SK-N-MC (cell line): ENCODE results near the gene CIAO2B.

Source experiments
- DNase-seq: peaks from one replicate; pipeline ENCODE4 v3.0.0-alpha.2; 2011; ENCODE audit warnings: low read depth, low spot score
- H3K27ac ChIP-seq: fragments of 200-600 bp; sonication (generic); 2 replicates; pipeline ENCODE4 v1.5.1; 2016; ENCODE audit warnings: mixed run types
- H3K36me3 ChIP-seq: fragments of 200-600 bp; sonication (generic); 2 replicates; pipeline ENCODE4 v1.6.1; 2017; ENCODE audit warnings: antibody characterized with exemption, low read length, mixed read lengths; ENCODE audit not compliant: insufficient read depth
- H3K4me3 ChIP-seq: fragments of 200-600 bp; sonication (generic); 2 replicates; pipeline ENCODE4 v1.5.1; 2016
- H3K9ac ChIP-seq: fragments of 200-600 bp; sonication (generic); 2 replicates; pipeline ENCODE4 v1.8.0; 2017; ENCODE audit warnings: mixed run types, mixed read lengths; ENCODE audit not compliant: insufficient read length
- H3K9me3 ChIP-seq: fragments of 200-600 bp; sonication (generic); 2 replicates; pipeline ENCODE4 v1.6.1; 2017; ENCODE audit warnings: low read depth, mild to moderate bottlenecking, antibody characterized with exemption, low read length, moderate library complexity, mixed read lengths
- EZH2 ChIP-seq: fragments of 200-600 bp; sonication (generic); IDR thresholded peaks from one replicate; pipeline ENCODE4 v1.6.1; 2017; ENCODE audit warnings: antibody characterized with exemption
- FOXP2 ChIP-seq: optimal IDR thresholded peaks from 2 replicates; pipeline ENCODE3; 2011; ENCODE audit warnings: mild to moderate bottlenecking, moderate library complexity; ENCODE audit not compliant: insufficient read depth; ENCODE audit errors: extremely low read length, control extremely low read depth
- POLR2AphosphoS5 ChIP-seq: IDR thresholded peaks from 2 replicates; pipeline ENCODE4 v1.6.1; 2012; ENCODE audit warnings: mild to moderate bottlenecking, low read depth, low read length, borderline replicate concordance

CIAO2B gene

GRCh38 chr16:66920299-66920590 lies 14.0 kb downstream of the CIAO2B start:
- H3K36me3 ChIP-seq, result no peaks in the 10 kb centered on the region

GRCh38 chr16:66919569-66920298 lies 14.5 kb downstream of the CIAO2B start:
- TF ChIP-seq POLR2AphosphoS5 (no peak), EZH2 (no peak), FOXP2 (no peak)
- H3K9ac ChIP-seq, result no peak overlapping the region
- no peak overlapping the region for H3K4me3 ChIP-seq
- no peaks in the 10 kb centered on the region for H3K9me3 ChIP-seq
- no peak overlapping the region for H3K27ac ChIP-seq
- DNase-seq, result no peak
- H3K36me3 ChIP-seq, result no peaks in the 10 kb centered on the region

More at GRCh38 chr16:66920299-66920590, 14.0 kb downstream of the CIAO2B start:
- no peak for DNase-seq
- Histone ChIP-seq H3K27ac (no peak overlapping the region), H3K9me3 (no peaks in the 10 kb centered on the region), H3K4me3 (no peak overlapping the region), H3K9ac (no peak overlapping the region)
- TF ChIP-seq POLR2AphosphoS5 (no peak), EZH2 (no peak), FOXP2 (no peak)

GRCh38 chr16:66918803-66919568 lies 15.2 kb downstream of the CIAO2B start, which contains the start of gene CDH16:
CDH16 (minus strand) TSS chr16:66918885; CDS start chr16:66918065, 820 bp downstream.
- Histone ChIP-seq H3K27ac (no peak within 1 kb of the TSS), H3K9ac (no peak within 1 kb of the TSS), H3K36me3 (no peaks in the 10 kb centered on the region), H3K9me3 (no peaks in the 10 kb centered on the region), H3K4me3 (no peak within 1 kb of the TSS)
- DNase-seq, result no peak
- no peak for TF ChIP-seq FOXP2
- TF ChIP-seq EZH2, result no peak
- TF ChIP-seq POLR2AphosphoS5, result no peak

DNA sequence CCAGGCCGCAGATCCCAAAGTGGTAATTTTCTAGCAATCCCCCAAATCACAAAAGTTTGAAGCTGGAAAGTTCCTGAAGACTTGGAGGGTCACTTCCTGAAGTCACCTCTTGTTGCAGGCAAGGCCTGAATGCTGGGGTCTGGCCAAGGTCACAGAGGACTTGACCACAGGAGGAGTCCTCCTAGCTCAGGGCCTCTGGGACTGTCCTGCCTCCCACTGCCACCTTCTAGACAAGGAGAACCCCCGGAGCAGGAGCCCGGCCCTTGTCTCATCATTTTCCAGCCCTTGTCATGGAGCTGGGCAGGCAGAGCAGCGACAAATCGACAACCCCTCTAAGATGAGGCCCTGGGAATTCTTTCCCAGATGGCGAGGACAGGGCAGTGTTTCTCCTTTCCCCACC lies 15.8 kb downstream of the CIAO2B start:
- H3K36me3 ChIP-seq, result no peaks in the 10 kb centered on the region
- no peak overlapping the region for H3K9ac ChIP-seq
- H3K27ac ChIP-seq, result no peak overlapping the region
- TF ChIP-seq FOXP2, result no peak
- no peak for TF ChIP-seq POLR2AphosphoS5
- no peak for TF ChIP-seq EZH2
- no peaks in the 10 kb centered on the region for H3K9me3 ChIP-seq
- DNase-seq, result no peak
- H3K4me3 ChIP-seq, result no peak overlapping the region

GRCh38 chr16:66917741-66918140 lies 16.5 kb downstream of the CIAO2B start:
- Histone ChIP-seq H3K27ac (no peak overlapping the region), H3K9ac (no peak overlapping the region), H3K4me3 (no peak overlapping the region), H3K9me3 (no peaks in the 10 kb centered on the region), H3K36me3 (no peaks in the 10 kb centered on the region)
- DNase-seq, result no peak
- no peak for TF ChIP-seq POLR2AphosphoS5
- no peak for TF ChIP-seq EZH2
- TF ChIP-seq FOXP2, result no peak

DNA sequence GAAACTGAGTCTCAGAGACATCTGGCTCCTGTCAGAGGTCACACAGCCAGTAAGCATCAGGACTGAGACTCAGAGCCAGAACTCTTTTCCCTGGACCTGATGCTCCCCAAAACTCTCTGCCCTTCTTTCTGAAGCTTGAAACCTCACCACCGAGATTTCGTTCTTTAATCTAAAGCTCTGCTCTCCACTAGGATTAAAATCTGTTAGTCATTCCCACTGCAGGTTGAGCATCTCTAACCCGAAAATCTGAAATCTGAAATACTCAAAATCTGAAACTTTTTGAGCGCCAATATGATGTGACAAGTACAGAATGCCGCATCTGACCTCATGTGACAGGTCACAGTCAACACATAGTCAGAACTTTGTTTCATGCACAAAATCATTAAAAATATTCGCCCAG lies 17.7 kb downstream of the CIAO2B start:
- H3K27ac ChIP-seq, result no peak overlapping the region
- H3K36me3 ChIP-seq, result no peaks in the 10 kb centered on the region
- TF ChIP-seq EZH2 (no peak), FOXP2 (no peak), POLR2AphosphoS5 (no peak)
- no peak for DNase-seq
- H3K9me3 ChIP-seq, result no peaks in the 10 kb centered on the region
- no peak overlapping the region for H3K4me3 ChIP-seq
- H3K9ac ChIP-seq, result no peak overlapping the region

DNA sequence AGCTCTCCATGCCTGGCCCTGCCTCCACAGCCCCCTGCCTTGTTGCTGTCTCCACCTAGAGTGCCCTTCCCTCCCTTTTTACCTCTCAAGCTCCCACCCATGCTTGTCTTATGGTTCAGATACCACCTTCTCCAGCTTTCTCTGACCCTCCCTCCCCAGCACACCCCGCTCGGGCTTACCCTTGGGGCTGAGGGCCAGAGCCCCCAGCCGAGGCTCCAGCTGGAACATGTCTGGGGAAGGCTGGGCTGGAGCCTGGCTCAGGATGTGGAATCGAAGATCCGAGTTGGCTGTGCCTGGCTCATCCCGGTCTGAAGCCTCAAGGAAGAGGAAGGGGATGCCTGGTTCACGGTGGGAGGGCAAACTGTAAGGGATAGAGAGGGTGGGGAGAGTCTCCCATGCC lies 19.2 kb downstream of the CIAO2B start:
- Histone ChIP-seq H3K9ac (no peak overlapping the region), H3K9me3 (no peaks in the 10 kb centered on the region), H3K4me3 (no peak overlapping the region), H3K27ac (no peak overlapping the region), H3K36me3 (no peaks in the 10 kb centered on the region)
- no peak for TF ChIP-seq FOXP2
- no peak for TF ChIP-seq POLR2AphosphoS5
- TF ChIP-seq EZH2, result no peak
- DNase-seq, result no peak

DNA sequence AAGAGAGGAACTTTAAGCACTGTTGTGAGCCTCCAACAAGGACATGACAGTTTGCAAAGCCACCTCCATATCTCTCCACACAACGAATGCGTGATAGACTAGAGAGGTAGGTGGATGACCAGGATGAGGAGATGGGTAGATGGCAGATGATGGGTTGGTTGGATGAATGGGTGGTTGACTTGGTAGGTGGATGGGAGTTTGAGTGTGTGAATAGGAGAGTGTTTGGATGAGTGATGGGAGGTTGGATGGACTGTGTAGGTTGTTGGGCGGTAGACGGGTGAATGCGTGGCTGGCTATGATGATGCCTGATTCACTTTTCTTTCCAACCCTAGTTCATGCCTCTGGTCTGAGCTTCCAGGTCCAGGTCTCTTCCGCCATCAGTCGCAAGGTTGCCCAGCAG lies 19.7 kb downstream of the CIAO2B start:
- H3K9me3 ChIP-seq, result no peaks in the 10 kb centered on the region
- TF ChIP-seq FOXP2 (no peak), EZH2 (no peak), POLR2AphosphoS5 (no peak)
- no peak overlapping the region for H3K4me3 ChIP-seq
- DNase-seq, result no peak
- H3K9ac ChIP-seq, result no peak overlapping the region
- H3K27ac ChIP-seq, result no peak overlapping the region
- H3K36me3 ChIP-seq, result no peaks in the 10 kb centered on the region
